Inflammatory macrophage treated with lipopolysaccharide for 4 hours (primary cell): ENCODE results near the gene ACTA1.
"Not testable (repeated sequence)": the region's sequence is repeated elsewhere in the genome, so short reads cannot be mapped to it uniquely, and the experiment has no call there.

Experiments used
- DNase-seq: peaks from one replicate; pipeline ENCODE4 v3.0.0-alpha.2; 2020

The ACTA1 gene

GRCh38 chr1:229434005-229434640 is at the start of gene ACTA1:
Gene ACTA1, minus strand, starts transcription at chr1:229434094. Its CDS starts 979 bp downstream, at chr1:229433115.
- no peak for DNase-seq

GRCh38 chr1:229482511-229482910 is 48.6 kb upstream of the ACTA1 start:
- no peak for DNase-seq

GRCh38 chr1:229480495-229480894 is 46.6 kb upstream of the ACTA1 start:
- no peak for DNase-seq

GRCh38 chr1:229479660-229480399 is 45.9 kb upstream of the ACTA1 start:
- peak; percentile 15 for DNase-seq

- no peak for DNase-seq
These were observed 45.0 kb upstream of the ACTA1 start for GRCh38 chr1:229478852-229479251.

- not testable (repeated sequence) for DNase-seq
These were observed 42.0 kb upstream of the ACTA1 start for GRCh38 chr1:229475859-229476258.

- no peak for DNase-seq
These were observed 40.6 kb upstream of the ACTA1 start for GRCh38 chr1:229474509-229474908.

GRCh38 chr1:229471175-229471574 is 37.3 kb upstream of the ACTA1 start:
- no peak for DNase-seq

- DNase-seq = no peak
These were observed 36.6 kb upstream of the ACTA1 start for GRCh38 chr1:229470406-229471043.

- DNase-seq = no peak
These were observed 33.0 kb upstream of the ACTA1 start for GRCh38 chr1:229466887-229467286.

- no peak for DNase-seq
These were observed 30.8 kb upstream of the ACTA1 start for GRCh38 chr1:229464672-229465071.

GRCh38 chr1:229461032-229461668 is 27.3 kb upstream of the ACTA1 start:
- DNase-seq = no peak

GRCh38 chr1:229459815-229460214 is 25.9 kb upstream of the ACTA1 start:
- no peak for DNase-seq

- no peak for DNase-seq
These were observed 23.5 kb upstream of the ACTA1 start for GRCh38 chr1:229457436-229457835.

GRCh38 chr1:229456016-229456415 is 22.1 kb upstream of the ACTA1 start:
- DNase-seq = no peak

GRCh38 chr1:229454056-229454455 is 20.2 kb upstream of the ACTA1 start:
- no peak for DNase-seq

GRCh38 chr1:229452956-229453801 is 19.3 kb upstream of the ACTA1 start:
- peak; percentile 8 for DNase-seq

GRCh38 chr1:229448845-229449244 is 15.0 kb upstream of the ACTA1 start:
- DNase-seq = no peak

GRCh38 chr1:229448354-229448753 is 14.5 kb upstream of the ACTA1 start:
- DNase-seq = no peak

GRCh38 chr1:229447809-229448252 is 13.9 kb upstream of the ACTA1 start:
- no peak for DNase-seq

- no peak for DNase-seq
These were observed 11.9 kb upstream of the ACTA1 start for GRCh38 chr1:229445828-229446227.

GRCh38 chr1:229440851-229441537 is 7.1 kb upstream of the ACTA1 start:
- DNase-seq = no peak
